ENCODE results near the gene TTC7B. TPM values are rescaled to one million over a fixed set of nuclear protein-coding genes. Genes with fewer than 3 reads are reported as not detected.

Gene TTC7B
- total and polyA plus RNA-seq, 2 experiments from 2014 or later: 5.2 to 28.2 TPM

- in situ Hi-C loops (cut with MboI): loop anchor here (5.0 to 10.0 kb wide), 2 partner anchors 294 to 391 kb away; no protein-coding TSS in a partner anchor
- H2AFZ ChIP-seq: no peak overlapping the region
- no peaks in the 10 kb centered on the region for H3K27me3 ChIP-seq (replicated peaks; ENCODE audit: insufficient read depth)
- H3K79me2 ChIP-seq (ENCODE audit: insufficient read depth): no peaks in the 10 kb centered on the region
- no peak for DNase-seq
- H4K20me1 ChIP-seq (ENCODE audit: insufficient read depth): no peaks in the 10 kb centered on the region
- H3K27ac ChIP-seq: no peak overlapping the region
- H3K4me2 ChIP-seq (ENCODE audit: unreplicated experiment): no peak overlapping the region
- no peaks in the 10 kb centered on the region for H3F3A ChIP-seq (ENCODE audit: insufficient read depth)
- no peaks in the 10 kb centered on the region for H3K36me3 ChIP-seq (ENCODE audit: low read depth)
- no peaks in the 10 kb centered on the region for H3K9me3 ChIP-seq (ENCODE audit: low read depth)
- no peak for TF ChIP-seq EZH2 (IDR thresholded peaks at IDR 0.05; ENCODE audit: insufficient read depth, poor library complexity, severe bottlenecking)
- TF ChIP-seq EZH2phosphoT487 (IDR thresholded peaks at IDR 0.05; ENCODE audit: insufficient read depth, low read depth): no peak
- no peak overlapping the region for H3K4me3 ChIP-seq
- H3K9ac ChIP-seq: no peak overlapping the region
- 67 to 70% methylated on average over 12 of the region's 12 CpGs for WGBS, 2 experiments (ENCODE audit: low coverage in 1 of 2, low lambda C conversion rate in 2 of 2, missing lambda C conversion rate in 2 of 2)
- H3K9me2 ChIP-seq (ENCODE audit: insufficient read depth): no peaks in the 10 kb centered on the region
- 0 out of 2 replicates have a peak, but pooled peaks cover 10% of the 10 kb centered on the region for H3K4me1 ChIP-seq (ENCODE audit: insufficient read depth)
These were observed 120.1 kb downstream of the TTC7B start for GRCh38 chr14:90695997-90696660.

- Histone ChIP-seq H4K20me1 (ENCODE audit: insufficient read depth) (no peaks in the 10 kb centered on the region), H2AFZ (no peak overlapping the region), H3K4me3 (no peak overlapping the region), H3K4me1 (ENCODE audit: insufficient read depth) (0 out of 2 replicates have a peak, but pooled peaks cover 10% of the 10 kb centered on the region), H3K9ac (no peak overlapping the region), H3K27me3 (replicated peaks; ENCODE audit: insufficient read depth) (no peaks in the 10 kb centered on the region), H3K36me3 (ENCODE audit: low read depth) (no peaks in the 10 kb centered on the region), H3K9me2 (ENCODE audit: insufficient read depth) (no peaks in the 10 kb centered on the region), H3K79me2 (ENCODE audit: insufficient read depth) (no peaks in the 10 kb centered on the region), H3K4me2 (ENCODE audit: unreplicated experiment) (no peak overlapping the region), H3F3A (ENCODE audit: insufficient read depth) (no peaks in the 10 kb centered on the region), H3K9me3 (ENCODE audit: low read depth) (no peaks in the 10 kb centered on the region), H3K27ac (no peak overlapping the region)
- 80 to 88% methylated on average over 3 of the region's 3 CpGs for WGBS, 2 experiments (ENCODE audit: low coverage in 1 of 2, low lambda C conversion rate in 2 of 2, missing lambda C conversion rate in 2 of 2)
- no peak for TF ChIP-seq EZH2 (IDR thresholded peaks at IDR 0.05; ENCODE audit: insufficient read depth, poor library complexity, severe bottlenecking)
- no peak for TF ChIP-seq EZH2phosphoT487 (IDR thresholded peaks at IDR 0.05; ENCODE audit: insufficient read depth, low read depth)
- DNase-seq: no peak
- in situ Hi-C loops (cut with MboI): loop anchor here (10.0 kb wide), 1 partner anchor 389 kb away; no protein-coding TSS in a partner anchor
These were observed 122.8 kb downstream of the TTC7B start for GRCh38 chr14:90693413-90693812.

GRCh38 chr14:90692826-90693225, 123.4 kb downstream of the TTC7B start:
- no peak overlapping the region for H3K27ac ChIP-seq
- H3K36me3 ChIP-seq (ENCODE audit: low read depth): no peaks in the 10 kb centered on the region
- H3K9ac ChIP-seq: no peak overlapping the region
- WGBS, 2 experiments (ENCODE audit: low coverage in 1 of 2, low lambda C conversion rate in 2 of 2, missing lambda C conversion rate in 2 of 2): 41% methylated on average over 1 of the region's 1 CpG
- TF ChIP-seq EZH2 (IDR thresholded peaks at IDR 0.05; ENCODE audit: insufficient read depth, poor library complexity, severe bottlenecking): no peak
- no peak for TF ChIP-seq EZH2phosphoT487 (IDR thresholded peaks at IDR 0.05; ENCODE audit: insufficient read depth, low read depth)
- no peaks in the 10 kb centered on the region for H4K20me1 ChIP-seq (ENCODE audit: insufficient read depth)
- H3K79me2 ChIP-seq (ENCODE audit: insufficient read depth): no peaks in the 10 kb centered on the region
- no peaks in the 10 kb centered on the region for H3K9me3 ChIP-seq (ENCODE audit: low read depth)
- H3K4me2 ChIP-seq (ENCODE audit: unreplicated experiment): no peak overlapping the region
- in situ Hi-C loops (cut with MboI): loop anchor here (10.0 kb wide), 1 partner anchor 388 kb away; no protein-coding TSS in a partner anchor
- H3K4me1 ChIP-seq (ENCODE audit: insufficient read depth): 0 out of 2 replicates have a peak, but pooled peaks cover 5% of the 10 kb centered on the region
- no peak overlapping the region for H2AFZ ChIP-seq
- H3F3A ChIP-seq (ENCODE audit: insufficient read depth): no peaks in the 10 kb centered on the region
- H3K9me2 ChIP-seq (ENCODE audit: insufficient read depth): no peaks in the 10 kb centered on the region
- H3K4me3 ChIP-seq: no peak overlapping the region
- DNase-seq: no peak
- no peaks in the 10 kb centered on the region for H3K27me3 ChIP-seq (replicated peaks; ENCODE audit: insufficient read depth)

GRCh38 chr14:90692061-90692460, 124.2 kb downstream of the TTC7B start:
- WGBS, 2 experiments (ENCODE audit: low coverage in 1 of 2, low lambda C conversion rate in 2 of 2, missing lambda C conversion rate in 2 of 2): 70 to 77% methylated on average over 2 of the region's 2 CpGs
- TF ChIP-seq EZH2phosphoT487 (IDR thresholded peaks at IDR 0.05; ENCODE audit: insufficient read depth, low read depth): no peak
- no peak for TF ChIP-seq EZH2 (IDR thresholded peaks at IDR 0.05; ENCODE audit: insufficient read depth, poor library complexity, severe bottlenecking)
- no peaks in the 10 kb centered on the region for H3K27me3 ChIP-seq (replicated peaks; ENCODE audit: insufficient read depth)
- H3K4me1 ChIP-seq (ENCODE audit: insufficient read depth): no peaks in the 10 kb centered on the region
- no peaks in the 10 kb centered on the region for H3K79me2 ChIP-seq (ENCODE audit: insufficient read depth)
- no peak overlapping the region for H3K4me2 ChIP-seq (ENCODE audit: unreplicated experiment)
- peak; percentile 15 for DNase-seq
- no peak overlapping the region for H3K9ac ChIP-seq
- no peaks in the 10 kb centered on the region for H3K9me2 ChIP-seq (ENCODE audit: insufficient read depth)
- H3K9me3 ChIP-seq (ENCODE audit: low read depth): no peaks in the 10 kb centered on the region
- no peak overlapping the region for H2AFZ ChIP-seq
- H3F3A ChIP-seq (ENCODE audit: insufficient read depth): no peaks in the 10 kb centered on the region
- no peaks in the 10 kb centered on the region for H4K20me1 ChIP-seq (ENCODE audit: insufficient read depth)
- no peaks in the 10 kb centered on the region for H3K36me3 ChIP-seq (ENCODE audit: low read depth)
- in situ Hi-C loops (cut with MboI): loop anchor here (10.0 kb wide), 1 partner anchor 387 kb away; no protein-coding TSS in a partner anchor
- H3K4me3 ChIP-seq: no peak overlapping the region
- no peak overlapping the region for H3K27ac ChIP-seq
